ENCODE results near the gene PCDHGB7.
"Not testable (repeated sequence)": the region's sequence is repeated elsewhere in the genome, so short reads cannot be mapped to it uniquely, and the experiment has no call there.

Gene PCDHGB7

DNA sequence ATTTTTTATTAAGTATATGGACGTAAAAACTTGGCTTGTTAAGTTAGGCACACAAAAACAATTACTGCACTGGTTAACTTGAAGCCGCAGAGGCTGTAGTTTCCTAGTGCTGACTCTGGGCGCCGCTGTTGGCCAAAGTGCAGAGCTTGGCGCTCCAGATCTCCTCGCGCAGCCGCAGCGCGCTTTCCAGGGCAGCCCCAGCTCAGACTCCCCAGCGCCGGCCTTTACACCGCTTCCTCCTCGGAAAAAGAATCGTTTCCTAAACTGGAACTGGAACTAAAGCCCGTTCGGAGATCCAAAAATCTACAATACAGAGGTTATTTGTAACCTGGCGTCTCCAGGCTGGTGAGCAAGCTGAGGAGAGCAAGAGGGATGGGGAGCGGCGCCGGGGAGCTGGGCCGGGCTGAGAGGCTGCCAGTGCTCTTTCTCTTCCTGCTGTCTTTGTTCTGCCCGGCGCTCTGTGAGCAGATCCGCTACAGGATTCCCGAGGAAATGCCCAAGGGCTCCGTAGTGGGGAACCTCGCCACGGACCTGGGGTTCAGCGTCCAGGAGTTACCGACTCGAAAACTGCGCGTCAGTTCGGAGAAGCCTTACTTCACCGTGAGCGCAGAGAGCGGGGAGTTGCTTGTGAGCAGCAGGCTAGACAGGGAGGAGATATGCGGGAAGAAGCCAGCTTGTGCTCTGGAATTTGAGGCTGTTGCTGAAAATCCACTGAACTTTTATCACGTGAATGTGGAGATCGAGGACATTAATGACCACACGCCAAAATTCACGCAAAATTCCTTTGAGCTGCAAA lies 19.5 kb upstream of the PCDHGB7 start, which contains the start of gene PCDHGB5:
Gene PCDHGB5 (plus strand): TSS at position 192 of the 796 bp plus-strand sequence. CDS start 181 bp downstream, at position 373.
- DNase-seq (ENCODE audit: low spot score) = not testable (repeated sequence)

DNA sequence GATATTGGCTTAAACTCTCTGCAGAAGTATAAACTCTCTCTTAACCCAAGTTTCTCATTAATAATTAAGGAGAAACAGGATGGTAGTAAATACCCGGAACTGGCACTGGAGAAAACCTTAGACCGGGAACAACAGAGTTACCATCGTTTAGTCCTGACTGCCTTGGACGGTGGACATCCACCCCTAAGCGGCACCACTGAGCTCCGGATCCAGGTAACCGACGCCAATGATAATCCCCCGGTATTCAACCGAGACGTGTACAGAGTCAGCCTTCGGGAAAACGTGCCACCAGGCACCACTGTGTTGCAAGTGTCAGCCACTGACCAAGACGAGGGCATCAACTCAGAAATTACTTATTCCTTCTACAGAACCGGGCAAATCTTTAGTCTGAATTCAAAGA lies 18.9 kb upstream of the PCDHGB7 start:
- no peak for DNase-seq (ENCODE audit: low spot score)

DNA sequence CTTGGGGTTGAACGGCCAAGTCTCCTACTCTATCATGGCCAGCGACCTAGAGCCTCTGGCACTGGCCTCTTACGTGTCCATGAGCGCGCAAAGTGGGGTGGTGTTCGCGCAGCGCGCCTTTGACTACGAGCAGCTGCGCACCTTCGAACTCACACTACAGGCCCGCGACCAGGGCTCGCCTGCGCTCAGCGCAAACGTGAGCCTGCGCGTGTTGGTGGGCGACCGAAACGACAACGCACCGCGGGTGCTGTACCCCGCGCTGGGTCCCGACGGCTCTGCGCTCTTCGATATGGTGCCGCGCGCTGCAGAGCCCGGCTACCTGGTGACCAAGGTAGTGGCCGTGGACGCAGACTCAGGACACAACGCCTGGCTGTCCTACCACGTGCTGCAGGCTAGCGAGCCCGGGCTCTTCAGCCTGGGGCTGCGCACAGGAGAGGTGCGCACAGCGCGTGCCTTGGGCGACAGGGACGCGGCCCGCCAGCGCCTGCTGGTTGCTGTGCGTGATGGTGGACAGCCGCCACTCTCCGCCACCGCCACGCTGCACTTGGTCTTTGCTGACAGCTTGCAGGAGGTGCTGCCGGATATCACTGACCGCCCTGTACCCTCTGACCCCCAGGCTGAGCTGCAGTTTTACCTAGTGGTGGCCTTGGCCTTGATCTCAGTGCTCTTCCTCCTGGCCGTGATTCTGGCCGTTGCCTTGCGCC lies 17.8 kb upstream of the PCDHGB7 start:
- no peak for DNase-seq (ENCODE audit: low spot score)

DNA sequence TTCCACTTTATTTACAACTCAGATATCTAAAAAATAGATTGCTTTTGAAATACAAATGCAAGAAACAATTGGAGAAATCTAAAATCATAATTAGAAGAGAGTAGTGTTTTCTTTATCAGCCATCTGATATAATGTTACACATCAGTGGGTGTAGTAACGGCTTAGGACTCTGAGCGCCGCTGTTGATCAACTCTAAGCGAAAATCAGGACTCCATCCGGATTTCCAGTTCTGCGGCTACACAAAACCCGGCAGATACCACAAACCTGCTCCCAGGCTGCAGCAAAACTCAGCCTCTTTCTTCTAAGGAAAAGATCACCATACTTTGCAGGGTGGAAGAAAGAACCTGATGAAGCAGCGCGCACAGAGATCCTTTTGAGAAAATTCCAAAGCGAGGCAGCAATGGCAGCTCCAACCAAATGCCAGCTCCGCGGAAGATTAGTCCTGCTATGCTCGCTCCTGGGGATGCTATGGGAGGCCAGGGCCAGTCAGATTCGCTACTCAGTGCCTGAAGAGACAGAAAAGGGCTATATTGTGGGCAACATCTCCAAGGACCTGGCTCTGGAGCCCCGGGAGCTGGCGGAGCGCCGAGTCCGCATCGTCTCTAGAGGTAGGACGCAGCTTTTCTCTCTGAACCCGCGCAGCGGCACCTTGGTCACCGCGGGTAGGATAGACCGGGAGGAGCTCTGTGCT lies 14.8 kb upstream of the PCDHGB7 start, which contains the start of gene PCDHGA9:
Gene PCDHGA9 (plus strand): TSS at position 226 of the 691 bp plus-strand sequence. CDS start 175 bp downstream, at position 401.
- peak; percentile 58 for DNase-seq (ENCODE audit: low spot score)

DNA sequence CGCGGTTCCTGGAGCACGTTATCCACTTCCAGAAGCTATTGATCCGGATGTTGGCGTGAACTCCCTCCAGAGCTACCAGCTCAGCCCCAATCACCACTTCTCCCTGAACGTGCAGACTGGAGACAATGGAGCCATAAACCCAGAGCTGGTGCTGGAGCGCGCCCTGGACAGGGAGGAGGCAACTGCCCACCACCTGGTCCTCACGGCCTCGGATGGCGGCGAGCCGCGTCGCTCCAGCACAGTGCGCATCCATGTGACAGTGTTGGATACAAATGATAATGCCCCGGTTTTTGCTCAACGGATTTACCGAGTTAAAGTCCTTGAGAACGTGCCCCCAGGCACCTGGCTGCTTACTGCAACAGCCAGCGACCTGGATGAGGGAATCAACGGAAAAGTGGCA lies 14.1 kb upstream of the PCDHGB7 start:
- DNase-seq (ENCODE audit: low spot score) = no peak

DNA sequence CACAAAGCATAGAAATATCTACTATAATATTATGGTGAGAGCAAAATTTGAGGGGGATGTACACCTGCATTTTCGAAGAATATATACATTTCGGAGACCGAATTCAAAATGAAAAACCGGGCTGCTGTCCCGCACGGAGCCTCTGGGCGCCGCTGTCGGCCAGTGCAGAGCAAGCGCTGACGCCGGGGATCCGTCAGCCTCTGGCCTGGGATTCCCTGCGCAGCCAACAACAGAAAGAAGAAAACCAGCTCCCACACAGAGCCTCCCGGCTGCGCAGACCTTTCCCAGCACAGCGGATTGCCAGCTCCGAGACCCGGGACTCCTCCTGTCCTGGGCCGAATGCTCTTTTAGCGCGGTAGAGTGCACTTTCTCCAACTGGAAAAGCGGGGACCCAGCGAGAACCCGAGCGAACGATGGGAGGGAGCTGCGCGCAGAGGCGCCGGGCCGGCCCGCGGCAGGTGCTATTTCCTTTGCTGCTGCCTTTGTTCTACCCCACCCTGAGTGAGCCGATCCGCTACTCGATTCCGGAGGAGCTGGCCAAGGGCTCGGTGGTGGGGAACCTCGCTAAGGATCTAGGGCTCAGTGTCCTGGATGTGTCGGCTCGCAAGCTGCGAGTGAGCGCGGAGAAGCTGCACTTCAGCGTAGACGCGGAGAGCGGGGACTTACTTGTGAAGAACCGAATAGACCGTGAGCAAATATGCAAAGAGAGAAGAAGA lies 9.5 kb upstream of the PCDHGB7 start, which contains the start of gene PCDHGB6:
Gene PCDHGB6 (plus strand): TSS at position 232 of the 716 bp plus-strand sequence. CDS start 182 bp downstream, at position 414.
- DNase-seq (ENCODE audit: low spot score) = peak; percentile 77

DNA sequence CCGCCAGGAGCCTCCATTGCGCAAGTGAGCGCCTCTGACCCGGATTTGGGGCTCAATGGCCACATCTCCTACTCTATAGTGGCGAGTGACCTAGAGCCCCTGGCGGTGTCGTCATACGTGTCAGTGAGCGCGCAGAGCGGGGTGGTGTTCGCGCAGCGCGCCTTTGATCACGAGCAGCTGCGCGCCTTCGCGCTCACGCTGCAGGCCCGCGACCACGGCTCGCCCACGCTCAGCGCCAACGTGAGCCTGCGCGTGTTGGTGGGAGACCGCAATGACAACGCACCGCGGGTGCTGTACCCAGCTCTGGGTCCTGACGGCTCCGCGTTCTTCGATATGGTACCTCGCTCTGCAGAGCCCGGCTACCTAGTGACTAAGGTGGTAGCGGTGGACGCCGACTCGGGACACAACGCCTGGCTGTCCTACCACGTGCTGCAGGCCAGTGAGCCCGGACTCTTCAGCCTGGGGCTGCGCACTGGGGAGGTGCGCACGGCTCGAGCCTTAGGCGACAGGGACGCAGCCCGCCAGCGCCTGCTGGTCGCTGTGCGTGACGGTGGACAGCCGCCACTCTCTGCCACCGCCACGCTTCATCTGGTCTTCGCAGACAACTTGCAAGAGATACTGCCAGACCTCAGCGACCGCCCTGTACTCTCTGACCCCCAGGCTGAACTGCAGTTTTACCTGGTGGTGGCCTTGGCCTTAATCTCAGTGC lies 7.7 kb upstream of the PCDHGB7 start:
- no peak for DNase-seq (ENCODE audit: low spot score)

DNA sequence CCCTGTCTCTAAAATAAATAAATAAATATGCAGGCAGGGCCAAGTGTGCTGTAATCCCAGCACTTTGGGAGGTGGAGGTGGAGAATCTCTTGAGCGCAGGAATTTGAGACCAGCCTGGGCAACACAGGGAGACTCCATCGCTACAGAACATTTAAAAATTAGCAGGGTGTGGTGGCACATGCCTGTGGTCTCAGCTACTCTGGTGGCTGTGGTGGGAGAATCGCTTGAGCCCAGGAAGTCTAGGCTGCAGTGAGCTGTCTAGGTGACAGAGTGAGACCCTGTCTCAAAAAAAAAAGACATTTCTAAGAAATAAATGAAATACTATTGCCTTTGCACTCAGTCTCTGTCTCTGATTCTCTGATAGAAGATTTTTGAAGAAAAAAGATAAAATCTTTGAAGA lies 5.9 kb upstream of the PCDHGB7 start:
- no peak for DNase-seq (ENCODE audit: low spot score)

DNA sequence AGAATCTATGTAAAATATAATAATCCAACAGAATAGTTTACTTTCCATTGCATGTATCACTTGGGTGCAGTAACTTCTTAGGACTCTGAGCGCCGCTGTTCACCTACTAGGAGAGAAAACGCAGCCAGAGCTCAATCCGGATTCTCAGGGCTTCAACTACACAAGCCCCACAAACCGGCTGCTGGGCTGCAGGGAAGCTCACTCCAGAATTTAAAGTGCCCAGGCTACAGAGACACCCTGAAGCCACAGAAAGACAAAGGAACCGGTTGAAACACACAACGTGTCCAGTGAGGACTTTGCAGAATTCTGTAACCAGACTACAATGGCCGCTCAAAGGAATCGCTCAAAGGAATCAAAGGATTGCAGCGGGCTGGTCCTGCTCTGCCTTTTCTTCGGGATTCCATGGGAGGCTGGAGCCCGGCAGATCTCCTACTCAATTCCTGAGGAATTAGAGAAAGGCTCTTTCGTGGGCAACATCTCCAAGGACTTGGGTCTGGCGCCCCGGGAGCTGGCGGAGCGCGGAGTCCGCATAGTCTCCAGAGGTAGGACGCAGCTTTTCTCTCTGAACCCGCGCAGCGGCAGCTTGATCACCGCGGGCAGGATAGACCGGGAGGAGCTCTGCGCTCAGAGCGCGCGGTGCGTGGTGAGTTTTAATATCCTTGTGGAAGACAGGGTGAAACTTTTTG lies 4.5 kb upstream of the PCDHGB7 start, which contains the start of gene PCDHGA10:
Gene PCDHGA10 (plus strand): TSS at position 134 of the 686 bp plus-strand sequence. CDS start 189 bp downstream, at position 323.
- DNase-seq (ENCODE audit: low spot score) = peak; percentile 67

DNA sequence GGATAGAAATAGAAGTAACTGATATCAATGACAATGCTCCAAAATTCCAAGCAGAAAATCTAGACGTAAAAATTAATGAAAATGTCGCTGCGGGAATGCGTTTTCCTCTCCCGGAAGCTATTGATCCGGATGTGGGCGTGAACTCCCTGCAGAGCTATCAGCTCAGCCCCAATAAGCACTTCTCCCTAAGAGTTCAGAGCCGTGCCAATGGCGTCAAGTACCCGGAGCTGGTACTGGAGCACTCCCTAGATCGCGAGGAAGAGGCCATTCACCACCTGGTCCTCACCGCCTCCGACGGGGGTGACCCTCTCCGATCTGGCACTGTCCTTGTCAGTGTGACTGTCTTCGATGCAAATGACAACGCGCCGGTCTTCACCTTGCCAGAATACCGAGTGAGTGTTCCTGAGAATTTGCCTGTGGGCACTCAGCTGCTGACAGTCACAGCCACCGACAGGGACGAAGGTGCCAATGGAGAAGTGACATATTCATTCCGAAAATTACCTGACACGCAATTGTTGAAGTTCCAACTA lies 3.9 kb upstream of the PCDHGB7 start:
- no peak for DNase-seq (ENCODE audit: low spot score)

DNA sequence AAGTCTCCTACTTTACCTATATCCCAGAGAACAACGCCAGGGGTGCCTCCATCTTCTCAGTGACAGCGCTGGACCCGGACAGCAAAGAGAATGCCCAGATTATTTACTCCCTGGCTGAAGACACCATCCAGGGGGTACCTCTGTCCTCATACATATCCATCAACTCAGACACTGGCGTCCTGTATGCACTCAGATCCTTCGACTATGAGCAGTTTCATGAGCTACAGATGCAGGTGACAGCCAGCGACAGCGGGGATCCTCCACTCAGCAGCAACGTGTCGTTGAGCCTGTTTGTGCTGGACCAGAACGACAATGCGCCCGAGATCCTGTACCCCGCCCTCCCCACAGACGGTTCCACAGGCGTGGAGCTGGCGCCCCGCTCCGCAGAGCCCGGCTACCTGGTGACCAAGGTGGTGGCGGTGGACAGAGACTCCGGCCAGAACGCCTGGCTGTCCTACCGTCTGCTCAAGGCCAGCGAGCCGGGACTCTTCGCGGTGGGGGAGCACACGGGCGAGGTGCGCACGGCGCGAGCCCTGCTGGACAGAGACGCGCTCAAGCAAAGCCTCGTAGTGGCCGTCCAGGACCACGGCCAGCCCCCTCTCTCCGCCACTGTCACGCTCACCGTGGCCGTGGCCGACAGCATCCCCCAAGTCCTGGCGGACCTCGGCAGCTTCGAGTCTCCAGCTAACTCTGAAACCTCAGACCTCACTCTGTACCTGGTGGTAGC lies 2.8 kb upstream of the PCDHGB7 start:
- DNase-seq (ENCODE audit: low spot score) = not testable (repeated sequence)

DNA sequence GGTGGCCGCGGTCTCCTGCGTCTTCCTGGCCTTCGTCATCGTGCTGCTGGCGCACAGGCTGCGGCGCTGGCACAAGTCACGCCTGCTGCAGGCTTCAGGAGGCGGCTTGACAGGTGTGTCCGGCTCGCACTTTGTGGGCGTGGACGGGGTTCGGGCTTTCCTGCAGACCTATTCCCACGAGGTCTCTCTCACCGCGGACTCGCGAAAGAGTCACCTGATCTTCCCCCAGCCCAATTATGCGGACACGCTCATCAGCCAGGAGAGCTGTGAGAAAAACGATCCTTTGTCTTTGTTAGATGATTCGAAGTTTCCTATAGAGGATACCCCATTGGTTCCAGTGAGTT lies 2.2 kb upstream of the PCDHGB7 start:
- DNase-seq (ENCODE audit: low spot score) = not testable (repeated sequence)

DNA sequence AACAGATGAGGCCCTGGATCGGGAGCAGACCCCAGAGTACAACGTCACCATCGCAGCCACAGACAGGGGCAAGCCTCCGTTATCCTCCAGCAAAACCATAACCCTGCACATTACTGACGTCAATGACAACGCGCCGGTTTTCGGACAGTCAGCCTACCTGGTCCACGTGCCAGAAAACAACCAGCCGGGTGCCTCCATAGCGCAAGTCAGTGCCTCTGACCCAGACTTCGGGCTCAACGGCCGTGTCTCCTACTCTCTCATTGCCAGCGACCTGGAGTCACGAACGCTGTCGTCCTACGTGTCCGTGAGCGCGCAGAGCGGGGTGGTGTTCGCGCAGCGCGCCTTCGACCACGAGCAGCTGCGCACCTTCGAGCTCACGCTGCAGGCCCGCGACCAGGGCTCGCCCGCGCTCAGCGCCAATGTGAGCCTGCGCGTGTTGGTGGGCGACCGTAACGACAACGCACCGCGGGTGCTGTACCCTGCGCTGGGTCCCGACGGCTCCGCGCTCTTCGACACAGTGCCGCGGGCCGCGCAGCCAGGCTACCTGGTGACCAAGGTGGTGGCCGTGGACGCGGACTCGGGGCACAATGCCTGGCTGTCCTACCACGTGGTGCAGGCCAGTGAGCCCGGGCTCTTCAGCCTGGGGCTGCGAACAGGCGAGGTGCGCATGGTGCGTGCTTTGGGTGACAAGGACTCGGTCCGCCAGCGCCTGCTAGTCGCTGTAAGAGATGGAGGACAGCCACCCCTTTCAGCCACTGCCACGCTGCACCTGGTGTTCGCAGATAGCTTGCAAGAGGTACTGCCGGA lies 1.8 kb downstream of the PCDHGB7 start:
- no peak for DNase-seq (ENCODE audit: low spot score)

DNA sequence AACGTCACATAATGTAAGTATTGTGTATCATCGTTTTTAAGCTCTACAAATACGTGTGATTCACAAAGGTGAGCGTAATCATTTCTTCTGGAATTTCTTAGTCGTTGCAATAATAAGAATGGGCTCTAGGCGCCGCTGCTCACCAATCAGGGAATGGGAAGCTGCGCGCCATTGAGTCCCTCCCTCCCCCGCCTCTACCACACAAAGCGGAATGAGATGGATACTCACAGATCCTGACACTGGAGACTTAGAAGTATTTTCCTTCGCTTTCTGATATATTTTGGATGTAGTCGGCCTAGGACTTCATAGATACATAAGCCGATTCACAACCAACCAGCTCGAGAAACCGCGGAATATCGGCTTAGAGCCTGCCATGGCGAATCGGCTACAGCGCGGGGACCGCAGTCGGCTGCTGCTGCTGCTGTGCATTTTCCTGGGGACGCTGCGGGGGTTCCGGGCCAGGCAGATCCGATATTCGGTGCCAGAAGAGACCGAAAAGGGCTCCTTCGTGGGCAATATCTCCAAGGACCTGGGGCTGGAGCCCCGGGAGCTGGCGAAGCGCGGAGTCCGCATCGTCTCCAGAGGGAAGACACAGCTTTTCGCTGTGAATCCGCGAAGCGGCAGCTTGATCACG lies 3.5 kb downstream of the PCDHGB7 start, which contains the start of gene PCDHGA11:
Gene PCDHGA11 (plus strand): TSS at position 197 of the 634 bp plus-strand sequence. CDS start 177 bp downstream, at position 374.
- DNase-seq (ENCODE audit: low spot score) = peak; percentile 48

DNA sequence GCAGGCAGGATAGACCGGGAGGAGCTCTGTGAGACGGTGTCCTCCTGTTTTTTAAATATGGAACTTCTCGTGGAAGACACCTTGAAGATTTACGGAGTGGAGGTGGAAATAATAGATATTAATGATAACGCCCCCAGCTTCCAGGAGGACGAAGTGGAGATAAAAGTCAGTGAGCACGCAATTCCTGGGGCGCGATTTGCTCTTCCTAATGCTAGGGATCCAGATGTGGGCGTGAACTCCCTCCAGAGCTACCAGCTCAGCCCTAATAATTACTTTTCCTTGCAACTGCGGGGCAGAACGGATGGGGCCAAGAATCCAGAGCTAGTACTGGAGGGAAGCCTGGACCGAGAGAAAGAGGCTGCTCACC lies 4.0 kb downstream of the PCDHGB7 start:
- no peak for DNase-seq (ENCODE audit: low spot score)

DNA sequence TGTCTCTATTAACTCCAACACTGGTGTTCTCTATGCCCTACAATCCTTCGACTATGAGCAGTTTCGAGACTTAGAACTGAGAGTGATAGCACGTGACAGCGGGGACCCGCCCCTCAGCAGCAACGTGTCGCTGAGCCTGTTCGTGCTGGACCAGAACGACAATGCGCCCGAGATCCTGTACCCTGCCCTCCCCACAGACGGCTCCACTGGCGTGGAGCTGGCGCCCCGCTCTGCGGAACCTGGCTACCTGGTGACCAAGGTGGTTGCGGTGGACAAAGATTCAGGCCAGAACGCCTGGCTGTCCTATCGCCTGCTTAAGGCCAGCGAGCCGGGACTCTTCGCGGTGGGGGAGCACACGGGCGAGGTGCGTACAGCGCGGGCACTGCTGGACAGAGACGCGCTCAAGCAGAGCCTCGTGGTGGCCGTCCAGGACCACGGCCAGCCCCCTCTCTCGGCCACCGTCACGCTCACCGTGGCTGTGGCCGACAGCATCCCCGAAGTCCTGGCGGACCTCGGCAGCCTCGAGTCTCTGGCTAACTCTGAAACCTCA lies 5.3 kb downstream of the PCDHGB7 start:
- DNase-seq (ENCODE audit: low spot score) = no peak

DNA sequence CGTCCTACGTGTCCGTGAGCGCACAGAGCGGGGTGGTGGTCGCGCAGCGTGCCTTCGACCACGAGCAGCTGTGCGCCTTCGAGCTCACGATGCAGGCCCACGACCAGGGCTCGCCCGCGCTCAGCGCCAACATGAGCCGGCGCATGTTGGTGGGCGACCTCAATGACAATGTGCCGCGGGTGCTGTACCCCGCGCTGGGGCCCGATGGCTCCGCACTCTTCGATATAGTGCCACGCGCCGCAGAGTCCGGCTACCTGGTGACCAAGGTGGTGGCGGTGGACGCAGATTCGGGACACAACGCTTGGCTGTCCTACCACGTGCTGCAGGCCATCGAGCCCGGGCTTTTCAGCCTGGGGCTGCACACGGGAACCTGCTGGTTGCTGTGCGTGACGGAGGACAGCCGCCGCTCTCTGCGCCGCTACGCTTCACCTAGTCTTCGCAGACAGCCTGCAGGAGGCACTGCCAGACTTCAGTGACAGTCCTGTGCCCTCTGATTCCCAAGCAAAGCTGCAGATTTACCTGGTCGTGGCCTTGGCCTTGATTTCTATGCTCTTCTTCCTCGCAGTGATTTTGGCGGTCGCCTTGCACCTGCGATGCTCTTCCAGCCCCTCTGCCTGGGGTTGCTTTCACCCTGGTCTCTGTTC lies 10.4 kb downstream of the PCDHGB7 start:
- DNase-seq (ENCODE audit: low spot score) = no peak

Measured in iPS-NIHi11 (cell line).